Mesendoderm (in vitro differentiated cells): ENCODE measurements around the gene PPP4R1.
A peak's percentile ranks its signal among the peaks of the same experiment; 100 is the strongest.

Experiments used
- DNase-seq: peaks from one replicate; pipeline ENCODE4 v3.0.0; 2013
- H2AK5ac ChIP-seq: 2 replicates; pipeline ENCODE4 v1.6.1; 2013; ENCODE audit warnings: low read length, inconsistent platforms
- H2BK120ac ChIP-seq: 2 replicates; pipeline ENCODE4 v1.6.1; 2013; ENCODE audit warnings: low read depth, mild to moderate bottlenecking, low read length, moderate library complexity, mixed read lengths
- H2BK15ac ChIP-seq: replicated peaks from 2 replicates; pipeline ENCODE4 v1.6.1; 2013; ENCODE audit warnings: low read depth, mild to moderate bottlenecking, moderate library complexity
- H2BK5ac ChIP-seq: 2 replicates; pipeline ENCODE4 v1.6.1; 2013; ENCODE audit warnings: low read length, inconsistent platforms
- H3K18ac ChIP-seq: 2 replicates; pipeline ENCODE4 v1.6.1; 2013; ENCODE audit warnings: mild to moderate bottlenecking, low read length, mixed read lengths
- H3K23ac ChIP-seq: one replicate; pipeline ENCODE4 v1.6.1; 2013; ENCODE audit warnings: low read length
- H3K27ac ChIP-seq: 2 replicates; pipeline ENCODE4 v1.5.1; 2013; ENCODE audit warnings: low read depth, mild to moderate bottlenecking, inconsistent platforms, low read length, moderate library complexity
- H3K27me3 ChIP-seq: 2 replicates; pipeline ENCODE4 v1.6.1; 2013; ENCODE audit warnings: low read length, control low read depth, mild to moderate bottlenecking, inconsistent platforms; ENCODE audit not compliant: insufficient read depth, poor library complexity
- H3K36me3 ChIP-seq: 2 replicates; pipeline ENCODE4 v1.6.1; 2013; ENCODE audit warnings: low read length, inconsistent platforms; ENCODE audit not compliant: control insufficient read depth, insufficient read depth
- H3K4ac ChIP-seq: one replicate; pipeline ENCODE4 v1.6.1; 2013; ENCODE audit warnings: low read depth, mild to moderate bottlenecking, low read length, moderate library complexity
- H3K4me1 ChIP-seq: 2 replicates; pipeline ENCODE4 v1.6.1; 2013; ENCODE audit warnings: low read depth, low read length, inconsistent platforms; ENCODE audit not compliant: control insufficient read depth
- H3K4me2 ChIP-seq: 2 replicates; pipeline ENCODE4 v1.6.1; 2013; ENCODE audit warnings: low read length
- H3K4me3 ChIP-seq: 2 replicates; pipeline ENCODE4 v1.5.1; 2013; ENCODE audit warnings: mild to moderate bottlenecking, low read length
- H3K56ac ChIP-seq: one replicate; pipeline ENCODE4 v1.6.1; 2013; ENCODE audit warnings: low read length
- H3K79me1 ChIP-seq: 2 replicates; pipeline ENCODE4 v1.6.1; 2013; ENCODE audit warnings: low read length, inconsistent platforms
- H3K79me2 ChIP-seq: 2 replicates; pipeline ENCODE4 v1.6.1; 2013; ENCODE audit warnings: mild to moderate bottlenecking, low read length; ENCODE audit not compliant: control insufficient read depth, insufficient read depth
- H3K9ac ChIP-seq: 2 replicates; pipeline ENCODE4 v1.6.1; 2013; ENCODE audit warnings: low read length, inconsistent platforms
- H4K5ac ChIP-seq: one replicate; pipeline ENCODE4 v1.6.1; 2013; ENCODE audit warnings: low read length
- H4K8ac ChIP-seq: one replicate; pipeline ENCODE4 v1.6.1; 2013; ENCODE audit warnings: low read depth, mild to moderate bottlenecking, control low read depth, low read length, moderate library complexity
- WGBS: extraction: QIAGEN DNeasy Blood & Tissue Kit; methylation state at CpG from one replicate; pipeline ENCODE4 v1.1.7; 2013; ENCODE audit warnings: low lambda C conversion rate, missing lambda C conversion rate; ENCODE audit not compliant: insufficient coverage; ENCODE audit errors: extremely low coverage; 5-methylcytosine and 5-hydroxymethylcytosine counted together

PPP4R1 gene

GRCh38 chr18:9637036-9637767 lies 22.8 kb upstream of the PPP4R1 start:
- H3K56ac ChIP-seq = no peak overlapping the region
- no peak overlapping the region for H2BK15ac ChIP-seq
- no peaks in the 10 kb centered on the region for H3K27me3 ChIP-seq
- no peaks in the 10 kb centered on the region for H3K79me1 ChIP-seq
- no peak overlapping the region for H3K9ac ChIP-seq
- no peaks in the 10 kb centered on the region for H3K36me3 ChIP-seq
- no peak overlapping the region for H2AK5ac ChIP-seq
- no peak overlapping the region for H2BK120ac ChIP-seq
- H4K8ac ChIP-seq = no peak overlapping the region
- H3K4me1 ChIP-seq = no peaks in the 10 kb centered on the region
- H3K4me3 ChIP-seq = no peak overlapping the region
- H4K5ac ChIP-seq = no peak overlapping the region
- no peak overlapping the region for H3K27ac ChIP-seq
- no CpG with 5 or more reads among the region's 11 CpGs for WGBS
- no peak for DNase-seq
- no peaks in the 10 kb centered on the region for H3K79me2 ChIP-seq
- H3K23ac ChIP-seq = no peak overlapping the region
- H3K4ac ChIP-seq = no peak overlapping the region
- H3K4me2 ChIP-seq = no peak overlapping the region
- no peak overlapping the region for H2BK5ac ChIP-seq
- no peak overlapping the region for H3K18ac ChIP-seq

DNA sequence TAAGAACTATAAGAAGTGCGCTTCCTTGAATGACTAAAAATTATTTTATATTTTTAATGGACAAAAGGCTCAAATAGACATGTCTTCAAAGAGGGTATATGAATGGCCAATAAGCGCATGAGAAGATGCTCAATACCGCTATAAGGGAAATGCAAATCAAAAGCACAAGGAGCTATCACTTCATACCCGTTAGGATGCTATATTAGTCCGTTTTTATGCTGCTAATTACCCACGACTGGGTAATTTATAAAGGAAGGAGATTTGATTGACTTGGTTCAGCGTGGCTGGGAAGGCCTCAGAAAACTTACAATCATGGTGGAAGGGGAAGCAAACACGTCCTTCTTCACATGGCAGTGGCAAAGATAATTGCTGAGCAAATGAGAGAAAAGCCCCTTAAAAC lies 20.5 kb upstream of the PPP4R1 start:
- no peak overlapping the region for H3K4ac ChIP-seq
- no peak overlapping the region for H2BK5ac ChIP-seq
- no peak overlapping the region for H3K23ac ChIP-seq
- H3K56ac ChIP-seq = no peak overlapping the region
- H2BK120ac ChIP-seq = no peak overlapping the region
- H4K5ac ChIP-seq = no peak overlapping the region
- H3K27ac ChIP-seq = no peak overlapping the region
- no peak overlapping the region for H2AK5ac ChIP-seq
- no peaks in the 10 kb centered on the region for H3K79me2 ChIP-seq
- no peak for DNase-seq
- H3K79me1 ChIP-seq = no peaks in the 10 kb centered on the region
- WGBS = no CpG with 5 or more reads among the region's 8 CpGs
- H3K9ac ChIP-seq = no peak overlapping the region
- no peak overlapping the region for H3K4me3 ChIP-seq
- no peak overlapping the region for H2BK15ac ChIP-seq
- no peaks in the 10 kb centered on the region for H3K27me3 ChIP-seq
- no peak overlapping the region for H4K8ac ChIP-seq
- no peaks in the 10 kb centered on the region for H3K4me1 ChIP-seq
- no peak overlapping the region for H3K4me2 ChIP-seq
- H3K36me3 ChIP-seq = no peaks in the 10 kb centered on the region
- H3K18ac ChIP-seq = no peak overlapping the region

GRCh38 chr18:9631814-9632496 lies 17.6 kb upstream of the PPP4R1 start:
- H3K23ac ChIP-seq = no peak overlapping the region
- no peak overlapping the region for H3K4ac ChIP-seq
- no CpG with 5 or more reads among the region's 5 CpGs for WGBS
- no peak overlapping the region for H3K27ac ChIP-seq
- H3K4me1 ChIP-seq = peaks cover 2% of the 10 kb centered on the region
- H2BK120ac ChIP-seq = no peak overlapping the region
- H2BK15ac ChIP-seq = no peak overlapping the region
- no peak overlapping the region for H3K56ac ChIP-seq
- no peak overlapping the region for H3K4me2 ChIP-seq
- no peak overlapping the region for H2BK5ac ChIP-seq
- no peak overlapping the region for H3K18ac ChIP-seq
- H4K5ac ChIP-seq = no peak overlapping the region
- peak; percentile 43 for DNase-seq
- H3K4me3 ChIP-seq = no peak overlapping the region
- no peaks in the 10 kb centered on the region for H3K36me3 ChIP-seq
- H3K79me1 ChIP-seq = no peaks in the 10 kb centered on the region
- no peak overlapping the region for H3K9ac ChIP-seq
- H4K8ac ChIP-seq = no peak overlapping the region
- H3K79me2 ChIP-seq = no peaks in the 10 kb centered on the region
- H2AK5ac ChIP-seq = no peak overlapping the region
- no peaks in the 10 kb centered on the region for H3K27me3 ChIP-seq

DNA sequence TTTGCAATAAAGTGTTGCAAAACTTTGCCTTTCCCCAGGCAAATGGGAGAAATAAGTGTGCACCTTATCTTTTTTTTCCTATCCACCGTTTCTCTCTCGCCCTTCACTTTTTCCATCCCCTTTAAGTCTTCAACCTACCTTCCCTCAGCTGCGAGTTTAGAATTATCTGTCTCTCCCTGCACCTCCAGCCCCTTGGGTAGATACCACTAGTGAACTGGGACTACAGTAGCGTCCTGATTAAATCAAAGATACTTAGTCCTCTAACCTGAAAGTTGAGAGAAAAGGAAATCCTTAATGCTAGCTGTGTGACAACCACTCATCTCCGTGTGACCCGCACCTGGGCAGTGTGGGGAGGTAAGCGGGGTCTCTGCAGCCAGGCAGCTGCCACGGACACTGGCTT lies 16.1 kb upstream of the PPP4R1 start:
- DNase-seq = no peak
- no peak overlapping the region for H3K4ac ChIP-seq
- no peak overlapping the region for H3K23ac ChIP-seq
- H3K4me3 ChIP-seq = no peak overlapping the region
- WGBS = 100% methylated on average over 2 of the region's 8 CpGs
- H2AK5ac ChIP-seq = no peak overlapping the region
- H2BK120ac ChIP-seq = no peak overlapping the region
- no peaks in the 10 kb centered on the region for H3K79me2 ChIP-seq
- no peak overlapping the region for H3K56ac ChIP-seq
- H3K4me2 ChIP-seq = no peak overlapping the region
- H3K36me3 ChIP-seq = no peaks in the 10 kb centered on the region
- no peak overlapping the region for H3K18ac ChIP-seq
- no peaks in the 10 kb centered on the region for H3K27me3 ChIP-seq
- no peak overlapping the region for H4K5ac ChIP-seq
- H3K9ac ChIP-seq = no peak overlapping the region
- no peak overlapping the region for H4K8ac ChIP-seq
- no peak overlapping the region for H2BK15ac ChIP-seq
- no peaks in the 10 kb centered on the region for H3K79me1 ChIP-seq
- H3K27ac ChIP-seq = no peak overlapping the region
- no peak overlapping the region for H2BK5ac ChIP-seq
- peaks cover 2% of the 10 kb centered on the region for H3K4me1 ChIP-seq

DNA sequence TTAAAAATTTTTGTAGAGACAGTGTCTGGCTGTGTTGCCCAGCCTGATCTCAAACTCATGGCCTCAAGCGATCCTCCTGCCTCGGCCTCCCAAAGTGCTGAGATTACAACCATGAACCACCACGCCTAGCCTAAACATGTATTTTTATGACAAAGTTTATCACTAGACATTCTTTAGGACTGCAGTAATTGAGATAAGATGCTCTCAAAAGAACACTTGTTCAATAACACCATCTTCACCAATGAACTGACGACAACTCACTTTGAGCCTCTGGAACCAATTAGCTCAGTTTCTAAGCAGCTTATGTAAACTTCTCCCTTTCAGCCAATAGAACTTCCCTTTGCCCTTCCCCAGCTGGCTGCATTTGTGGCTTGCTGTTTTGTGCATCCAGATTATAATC lies 15.3 kb upstream of the PPP4R1 start:
- DNase-seq = no peak

More for the DNA sequence above, 15.3 kb upstream of the PPP4R1 start:
- Histone ChIP-seq H3K4ac (no peak overlapping the region), H3K79me2 (no peaks in the 10 kb centered on the region), H2BK5ac (no peak overlapping the region), H2BK120ac (no peak overlapping the region), H3K9ac (no peak overlapping the region), H2AK5ac (no peak overlapping the region), H3K36me3 (no peaks in the 10 kb centered on the region), H3K27me3 (no peaks in the 10 kb centered on the region), H2BK15ac (no peak overlapping the region), H3K4me2 (no peak overlapping the region), H3K23ac (no peak overlapping the region), H3K27ac (no peak overlapping the region), H4K5ac (no peak overlapping the region), H4K8ac (no peak overlapping the region), H3K18ac (no peak overlapping the region), H3K56ac (no peak overlapping the region), H3K4me1 (peaks cover 2% of the 10 kb centered on the region), H3K4me3 (no peak overlapping the region), H3K79me1 (no peaks in the 10 kb centered on the region)
- no CpG with 5 or more reads among the region's 4 CpGs for WGBS
